ENCODE data around the gene ANKRD17.

DNA sequence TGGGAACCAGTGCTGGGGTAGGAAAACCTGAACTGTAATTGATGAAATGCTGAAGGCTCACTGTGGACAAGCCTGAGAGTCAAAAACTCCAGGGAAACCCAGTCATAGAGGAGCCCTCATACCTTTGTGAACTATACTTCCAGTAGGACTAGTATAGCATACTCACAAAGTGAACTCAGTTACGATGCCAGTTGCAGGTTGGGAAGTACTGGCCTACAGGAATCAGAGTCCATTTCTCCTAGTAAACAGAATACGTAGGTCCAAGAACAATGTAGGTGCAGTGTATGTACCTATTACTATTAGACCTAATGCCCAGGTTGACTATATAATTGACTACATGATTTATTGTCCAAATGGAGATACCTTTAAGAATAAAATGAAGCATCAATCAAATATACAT, 8.5 kb upstream of the ANKRD17 start:
- TF ChIP-seq CTCF (IDR thresholded peaks at IDR 0.05) (no peak), POLR2A (IDR thresholded peaks at IDR 0.05) (no peak)

Data from prostate gland (tissue), 2 donors.